Measurements from ENCODE around the gene OR51S1. TPM values are rescaled to one million over a fixed set of nuclear protein-coding genes. Genes with fewer than 3 reads are reported as not detected.

The OR51S1 gene
- total RNA-seq, 1 experiment from 2014 or later = not detected

DNA sequence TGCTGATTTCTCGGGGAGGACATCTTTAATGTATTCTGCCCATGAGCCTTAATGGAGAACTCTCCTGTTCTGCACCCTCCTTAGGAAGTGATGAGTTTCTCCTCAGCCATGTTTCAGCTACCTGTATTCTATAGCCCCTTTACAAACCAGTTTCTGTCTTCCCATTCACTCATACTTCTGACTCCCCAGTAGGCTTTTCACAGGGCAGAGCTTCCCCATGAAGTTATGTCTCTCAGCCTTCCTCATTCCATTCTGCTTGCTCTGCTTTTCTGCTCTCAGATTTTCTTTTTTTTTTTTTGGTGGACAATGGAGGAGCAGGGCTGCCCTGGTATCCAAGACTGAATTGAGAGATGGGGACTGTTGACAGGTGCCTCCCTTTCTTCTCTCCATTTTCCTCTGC lies 40.5 kb downstream of the OR51S1 start (continued):
- TF ChIP-seq EZH2 (IDR thresholded peaks at IDR 0.05) = no peak
- TF ChIP-seq, protein P1, sequence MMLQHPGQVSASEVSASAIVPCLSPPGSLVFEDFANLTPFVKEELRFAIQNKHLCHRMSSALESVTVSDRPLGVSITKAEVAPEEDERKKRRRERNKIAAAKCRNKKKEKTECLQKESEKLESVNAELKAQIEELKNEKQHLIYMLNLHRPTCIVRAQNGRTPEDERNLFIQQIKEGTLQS (IDR thresholded peaks at IDR 0.05) = no peak
- TF ChIP-seq SP1 (IDR thresholded peaks at IDR 0.05; ENCODE audit: low read depth) = no peak
- TF ChIP-seq ZNF274 (IDR thresholded peaks at IDR 0.05; ENCODE audit: low read depth, low read length) = no peak
- TF ChIP-seq, protein P2, sequence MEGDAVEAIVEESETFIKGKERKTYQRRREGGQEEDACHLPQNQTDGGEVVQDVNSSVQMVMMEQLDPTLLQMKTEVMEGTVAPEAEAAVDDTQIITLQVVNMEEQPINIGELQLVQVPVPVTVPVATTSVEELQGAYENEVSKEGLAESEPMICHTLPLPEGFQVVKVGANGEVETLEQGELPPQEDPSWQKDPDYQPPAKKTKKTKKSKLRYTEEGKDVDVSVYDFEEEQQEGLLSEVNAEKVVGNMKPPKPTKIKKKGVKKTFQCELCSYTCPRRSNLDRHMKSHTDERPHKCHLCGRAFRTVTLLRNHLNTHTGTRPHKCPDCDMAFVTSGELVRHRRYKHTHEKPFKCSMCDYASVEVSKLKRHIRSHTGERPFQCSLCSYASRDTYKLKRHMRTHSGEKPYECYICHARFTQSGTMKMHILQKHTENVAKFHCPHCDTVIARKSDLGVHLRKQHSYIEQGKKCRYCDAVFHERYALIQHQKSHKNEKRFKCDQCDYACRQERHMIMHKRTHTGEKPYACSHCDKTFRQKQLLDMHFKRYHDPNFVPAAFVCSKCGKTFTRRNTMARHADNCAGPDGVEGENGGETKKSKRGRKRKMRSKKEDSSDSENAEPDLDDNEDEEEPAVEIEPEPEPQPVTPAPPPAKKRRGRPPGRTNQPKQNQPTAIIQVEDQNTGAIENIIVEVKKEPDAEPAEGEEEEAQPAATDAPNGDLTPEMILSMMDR (IDR thresholded peaks at IDR 0.05 in 2 of 3, conservative IDR thresholded peaks at IDR 0.05 in 1 of 3; ENCODE audit: borderline replicate concordance in 1 of 3, insufficient read depth in 1 of 3, low read depth in 2 of 3, low read length in 2 of 3) = no peak
- TF ChIP-seq ELF1 (IDR thresholded peaks at IDR 0.05; ENCODE audit: borderline replicate concordance, low read depth) = no peak
- TF ChIP-seq RAD21 (IDR thresholded peaks at IDR 0.05; ENCODE audit: low read depth) = no peak
- TF ChIP-seq SRF (IDR thresholded peaks at IDR 0.05; ENCODE audit: low read depth) = no peak
- TF ChIP-seq POLR2A (IDR thresholded peaks at IDR 0.05; ENCODE audit: borderline replicate concordance, extremely low read depth, insufficient read depth, insufficient read length) = no peak
- TF ChIP-seq CBX3 (IDR thresholded peaks at IDR 0.05; ENCODE audit: low read depth) = no peak
- TF ChIP-seq JUND (IDR thresholded peaks at IDR 0.05) = no peak

DNA sequence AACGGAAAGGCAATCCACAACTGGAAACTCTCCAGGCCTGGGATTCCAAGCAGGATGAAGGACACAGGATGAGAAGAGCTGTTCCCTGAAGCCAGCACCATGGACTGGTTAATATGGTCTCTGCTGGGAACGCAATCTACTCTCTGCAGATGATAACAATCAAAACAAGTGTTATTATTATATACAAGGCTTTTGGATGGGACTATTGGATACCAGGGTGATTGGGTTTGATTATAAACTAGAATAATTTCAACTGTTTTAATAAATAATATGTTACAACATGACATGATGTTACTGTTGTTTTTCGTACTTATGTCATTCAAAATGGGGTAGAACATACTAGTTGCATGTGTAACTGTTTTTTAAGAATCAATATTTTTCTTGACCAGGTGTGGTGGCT lies 44.7 kb downstream of the OR51S1 start, which contains the start of gene OR52R1:
TSS of gene OR52R1 (minus strand) at position 101 of the 400 bp plus-strand sequence. CDS start at position 101, 0 bp downstream.
- Histone ChIP-seq H3K9me3 (ENCODE audit: control insufficient read depth in 1 of 2, insufficient read depth in 1 of 2, low read depth in 1 of 2, low read length in 2 of 2) (no peaks in the 10 kb centered on the region), H3K4me2 (ENCODE audit: low read length) (no peak within 1 kb of the TSS), H3K9me2 (ENCODE audit: insufficient read depth) (no peaks in the 10 kb centered on the region), H4K20me1 (ENCODE audit: insufficient read depth) (no peaks in the 10 kb centered on the region), H3K9ac (ENCODE audit: low read length) (no peak within 1 kb of the TSS), H3K4me3 (replicated peaks in 1 of 2; ENCODE audit: low read depth in 1 of 2, low read length in 2 of 2) (no peak within 1 kb of the TSS), H2AFZ (ENCODE audit: low read depth, low read length, poor library complexity, severe bottlenecking) (no peak within 1 kb of the TSS), H3K79me2 (ENCODE audit: insufficient read depth, low read length) (no peaks in the 10 kb centered on the region), H3K27ac (ENCODE audit: low read depth, low read length) (no peak within 1 kb of the TSS), H3K36me3 (ENCODE audit: control insufficient read depth in 1 of 2, insufficient read depth in 2 of 2, low read length in 2 of 2) (no peaks in the 10 kb centered on the region), H3K27me3 (ENCODE audit: insufficient read depth, low read length) (peaks cover 7% of the 10 kb centered on the region; the same call in 1 of the 2 replicates), H3K4me1 (ENCODE audit: control insufficient read depth in 1 of 2, insufficient read depth in 2 of 2, low read length in 2 of 2) (no peaks in the 10 kb centered on the region)
- CTCF ChIA-PET = no interaction called here
- no peak for ATAC-seq
- TF ChIP-seq, protein P3, sequence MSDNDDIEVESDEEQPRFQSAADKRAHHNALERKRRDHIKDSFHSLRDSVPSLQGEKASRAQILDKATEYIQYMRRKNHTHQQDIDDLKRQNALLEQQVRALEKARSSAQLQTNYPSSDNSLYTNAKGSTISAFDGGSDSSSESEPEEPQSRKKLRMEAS (IDR thresholded peaks at IDR 0.05) = no peak
- no peak for TF ChIP-seq ELF1 (IDR thresholded peaks at IDR 0.05; ENCODE audit: borderline replicate concordance, low read depth)
- no peak for TF ChIP-seq CEBPB (IDR thresholded peaks at IDR 0.05; ENCODE audit: low read depth)
- no peak for TF ChIP-seq SIN3A (IDR thresholded peaks at IDR 0.05; ENCODE audit: low read depth)
- TF ChIP-seq, protein P2 (IDR thresholded peaks at IDR 0.05 in 2 of 3, conservative IDR thresholded peaks at IDR 0.05 in 1 of 3; ENCODE audit: borderline replicate concordance in 1 of 3, insufficient read depth in 1 of 3, low read depth in 2 of 3, low read length in 2 of 3) = no peak
- TF ChIP-seq YY1 (IDR thresholded peaks at IDR 0.05; ENCODE audit: extremely low read depth, insufficient replicate concordance, low read depth, low read length) = no peak
- TF ChIP-seq ZNF274 (IDR thresholded peaks at IDR 0.05; ENCODE audit: low read depth, low read length) = no peak
- TF ChIP-seq, protein P4, sequence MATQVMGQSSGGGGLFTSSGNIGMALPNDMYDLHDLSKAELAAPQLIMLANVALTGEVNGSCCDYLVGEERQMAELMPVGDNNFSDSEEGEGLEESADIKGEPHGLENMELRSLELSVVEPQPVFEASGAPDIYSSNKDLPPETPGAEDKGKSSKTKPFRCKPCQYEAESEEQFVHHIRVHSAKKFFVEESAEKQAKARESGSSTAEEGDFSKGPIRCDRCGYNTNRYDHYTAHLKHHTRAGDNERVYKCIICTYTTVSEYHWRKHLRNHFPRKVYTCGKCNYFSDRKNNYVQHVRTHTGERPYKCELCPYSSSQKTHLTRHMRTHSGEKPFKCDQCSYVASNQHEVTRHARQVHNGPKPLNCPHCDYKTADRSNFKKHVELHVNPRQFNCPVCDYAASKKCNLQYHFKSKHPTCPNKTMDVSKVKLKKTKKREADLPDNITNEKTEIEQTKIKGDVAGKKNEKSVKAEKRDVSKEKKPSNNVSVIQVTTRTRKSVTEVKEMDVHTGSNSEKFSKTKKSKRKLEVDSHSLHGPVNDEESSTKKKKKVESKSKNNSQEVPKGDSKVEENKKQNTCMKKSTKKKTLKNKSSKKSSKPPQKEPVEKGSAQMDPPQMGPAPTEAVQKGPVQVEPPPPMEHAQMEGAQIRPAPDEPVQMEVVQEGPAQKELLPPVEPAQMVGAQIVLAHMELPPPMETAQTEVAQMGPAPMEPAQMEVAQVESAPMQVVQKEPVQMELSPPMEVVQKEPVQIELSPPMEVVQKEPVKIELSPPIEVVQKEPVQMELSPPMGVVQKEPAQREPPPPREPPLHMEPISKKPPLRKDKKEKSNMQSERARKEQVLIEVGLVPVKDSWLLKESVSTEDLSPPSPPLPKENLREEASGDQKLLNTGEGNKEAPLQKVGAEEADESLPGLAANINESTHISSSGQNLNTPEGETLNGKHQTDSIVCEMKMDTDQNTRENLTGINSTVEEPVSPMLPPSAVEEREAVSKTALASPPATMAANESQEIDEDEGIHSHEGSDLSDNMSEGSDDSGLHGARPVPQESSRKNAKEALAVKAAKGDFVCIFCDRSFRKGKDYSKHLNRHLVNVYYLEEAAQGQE (IDR thresholded peaks at IDR 0.05; ENCODE audit: low read depth) = no peak
- RAD21 ChIA-PET (ENCODE audit: low non-redundant PET in 1 of 2, low total read pairs in 2 of 2, uncharacterized antibody in 2 of 2, unreplicated experiment in 2 of 2) = no interaction called here
- POLR2A ChIA-PET = no interaction called here
- intact Hi-C loops (cut with micrococcal nuclease) = no loop called here
- no TSS peak for BruUV-seq (replicated peaks)
- no peak for DNase-seq (ENCODE audit: low read depth, low spot score)
